ENCODE data around the gene PIP5K1B.

DNA sequence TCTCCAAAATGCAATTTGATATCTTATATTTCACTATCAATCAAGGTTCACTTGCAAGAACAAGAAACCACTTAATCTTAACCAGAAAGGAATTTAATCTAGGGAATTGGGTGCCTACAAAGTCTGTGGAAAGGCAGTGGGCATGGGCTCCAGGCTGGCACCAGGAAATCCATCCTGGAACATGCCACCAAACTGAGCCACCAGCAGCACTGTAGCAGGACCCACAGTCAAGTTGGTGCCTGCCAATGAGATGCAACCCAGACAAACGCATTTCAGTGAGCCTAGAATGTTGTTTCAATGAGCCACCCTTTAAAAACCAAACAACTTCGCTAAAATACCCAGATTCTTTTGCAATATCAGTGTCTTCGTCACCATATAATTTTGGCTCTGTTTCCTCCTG, 237.8 kb downstream of the PIP5K1B start:
- TF ChIP-seq, protein P1, sequence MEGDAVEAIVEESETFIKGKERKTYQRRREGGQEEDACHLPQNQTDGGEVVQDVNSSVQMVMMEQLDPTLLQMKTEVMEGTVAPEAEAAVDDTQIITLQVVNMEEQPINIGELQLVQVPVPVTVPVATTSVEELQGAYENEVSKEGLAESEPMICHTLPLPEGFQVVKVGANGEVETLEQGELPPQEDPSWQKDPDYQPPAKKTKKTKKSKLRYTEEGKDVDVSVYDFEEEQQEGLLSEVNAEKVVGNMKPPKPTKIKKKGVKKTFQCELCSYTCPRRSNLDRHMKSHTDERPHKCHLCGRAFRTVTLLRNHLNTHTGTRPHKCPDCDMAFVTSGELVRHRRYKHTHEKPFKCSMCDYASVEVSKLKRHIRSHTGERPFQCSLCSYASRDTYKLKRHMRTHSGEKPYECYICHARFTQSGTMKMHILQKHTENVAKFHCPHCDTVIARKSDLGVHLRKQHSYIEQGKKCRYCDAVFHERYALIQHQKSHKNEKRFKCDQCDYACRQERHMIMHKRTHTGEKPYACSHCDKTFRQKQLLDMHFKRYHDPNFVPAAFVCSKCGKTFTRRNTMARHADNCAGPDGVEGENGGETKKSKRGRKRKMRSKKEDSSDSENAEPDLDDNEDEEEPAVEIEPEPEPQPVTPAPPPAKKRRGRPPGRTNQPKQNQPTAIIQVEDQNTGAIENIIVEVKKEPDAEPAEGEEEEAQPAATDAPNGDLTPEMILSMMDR (IDR thresholded peaks at IDR 0.05; ENCODE audit: insufficient read depth, low read depth, low read length): no peak
- no peak for TF ChIP-seq EZH2 (IDR thresholded peaks at IDR 0.05; ENCODE audit: insufficient read depth, low read length)

All from astrocyte (in vitro differentiated cells and primary cell).